OCI-LY3 (cell line): ENCODE results near the gene DEFB116.

Experiments
- H2AFZ ChIP-seq: fragments of 200-600, 300-600 bp; shearing (Covaris generic); 2 replicates; pipeline ENCODE4 v1.6.0; 2014; ENCODE audit warnings: antibody characterized with exemption, low read depth, low read length
- H3K27ac ChIP-seq: fragments of 200-600, 300-600 bp; sonication (generic); 2 replicates; pipeline ENCODE4 v1.5.1; 2014; ENCODE audit warnings: mild to moderate bottlenecking, low read length, moderate library complexity, mixed read lengths
- H3K27me3 ChIP-seq: fragments of 200-600, 300-600 bp; sonication (generic); 2 replicates; pipeline ENCODE4 v1.6.1; 2014; ENCODE audit warnings: low read depth, low read length, mixed read lengths
- H3K36me3 ChIP-seq: fragments of 200-600, 300-600 bp; sonication (generic); replicated peaks from 2 replicates; pipeline ENCODE3; 2014; ENCODE audit warnings: low read depth, low read length, mixed read lengths
- H3K4me1 ChIP-seq: fragments of 300-600, 200-600 bp; sonication (generic); 2 replicates; pipeline ENCODE4 v1.6.1; 2014; ENCODE audit warnings: low read length, mixed read lengths
- H3K4me2 ChIP-seq: fragments of 200-600, 300-600 bp; sonication (generic); 2 replicates; pipeline ENCODE4 v1.6.1; 2014; ENCODE audit warnings: low read length, mixed read lengths
- H3K4me3 ChIP-seq: fragments of 300-600, 200-600 bp; sonication (generic); 2 replicates; pipeline ENCODE4 v1.5.1; 2014; ENCODE audit warnings: antibody characterized with exemption, mild to moderate bottlenecking, low read length, moderate library complexity
- H3K79me2 ChIP-seq: fragments of 300-600, 200-600 bp; shearing (Covaris generic); 2 replicates; pipeline ENCODE4 v1.6.1; 2014; ENCODE audit warnings: mild to moderate bottlenecking, low read length, mixed read lengths
- H3K9ac ChIP-seq: fragments of 300-600, 200-600 bp; shearing (Covaris generic); 2 replicates; pipeline ENCODE4 v1.6.0; 2014; ENCODE audit warnings: mild to moderate bottlenecking, low read length, moderate library complexity
- H3K9me3 ChIP-seq: fragments of 200-600, 300-600 bp; shearing (Covaris generic); 2 replicates; pipeline ENCODE4 v1.6.1; 2014; ENCODE audit warnings: low read length, mixed read lengths; ENCODE audit not compliant: insufficient read depth
- H4K20me1 ChIP-seq: fragments of 200-600, 300-600 bp; sonication (generic); 2 replicates; pipeline ENCODE4 v1.6.1; 2016; ENCODE audit warnings: low read length, mixed read lengths; ENCODE audit not compliant: insufficient read depth
- CTCF ChIP-seq: fragments of 200-600, 300-600 bp; sonication (generic); IDR thresholded peaks from 2 replicates; pipeline ENCODE4 v1.5.1; 2014; ENCODE audit warnings: antibody characterized with exemption, low read length, low read depth
- EZH2phosphoT487 ChIP-seq: fragments of 200-600 bp; shearing (Covaris generic); IDR thresholded peaks from 2 replicates; pipeline ENCODE4 v1.6.1; 2018; ENCODE audit warnings: antibody characterized with exemption, mixed run types, low read depth

Gene DEFB116

GRCh38 chr20:31308535-31309162 lies at the start of gene DEFB116:
TSS of gene DEFB116 (minus strand) at chr20:31308585. CDS start at chr20:31308585, 0 bp downstream.
- Histone ChIP-seq H3K4me1 (no peaks in the 10 kb centered on the region), H3K27ac (no peak within 1 kb of the TSS), H3K36me3 (no peaks in the 10 kb centered on the region), H3K4me2 (no peak within 1 kb of the TSS), H3K9ac (no peak within 1 kb of the TSS), H3K4me3 (no peak within 1 kb of the TSS), H3K9me3 (peaks cover 4% of the 10 kb centered on the region), H3K27me3 (no peaks in the 10 kb centered on the region), H3K79me2 (no peaks in the 10 kb centered on the region), H4K20me1 (no peaks in the 10 kb centered on the region), H2AFZ (no peak within 1 kb of the TSS)
- TF ChIP-seq CTCF (no peak), EZH2phosphoT487 (no peak)

- TF ChIP-seq CTCF = no peak
- no peak for TF ChIP-seq EZH2phosphoT487
Observed at GRCh38 chr20:31355981-31356380, 47.6 kb upstream of the DEFB116 start.

GRCh38 chr20:31341470-31341869 lies 33.1 kb upstream of the DEFB116 start:
- Histone ChIP-seq H3K36me3 (no peaks in the 10 kb centered on the region), H2AFZ (no peak overlapping the region), H3K9me3 (no peaks in the 10 kb centered on the region; the same call in 1 of the 2 replicates), H4K20me1 (no peaks in the 10 kb centered on the region), H3K4me3 (no peak overlapping the region), H3K79me2 (no peaks in the 10 kb centered on the region), H3K9ac (no peak overlapping the region), H3K4me1 (no peaks in the 10 kb centered on the region), H3K27ac (no peak overlapping the region), H3K4me2 (no peak overlapping the region), H3K27me3 (peaks cover 2% of the 10 kb centered on the region; the same call in 1 of the 2 replicates)
- TF ChIP-seq CTCF (no peak), EZH2phosphoT487 (no peak)

More at GRCh38 chr20:31355981-31356380, 47.6 kb upstream of the DEFB116 start:
- Histone ChIP-seq H3K4me1 (no peaks in the 10 kb centered on the region), H3K9ac (no peak overlapping the region), H3K4me3 (no peak overlapping the region), H2AFZ (no peak overlapping the region), H3K9me3 (no peaks in the 10 kb centered on the region), H3K79me2 (no peaks in the 10 kb centered on the region), H3K36me3 (no peaks in the 10 kb centered on the region), H3K4me2 (no peak overlapping the region), H3K27me3 (no peaks in the 10 kb centered on the region; the same call in 1 of the 2 replicates), H4K20me1 (no peaks in the 10 kb centered on the region), H3K27ac (no peak overlapping the region)

GRCh38 chr20:31330893-31331292 lies 22.5 kb upstream of the DEFB116 start:
- H3K9ac ChIP-seq = no peak overlapping the region
- H3K9me3 ChIP-seq = no peaks in the 10 kb centered on the region
- H3K36me3 ChIP-seq = no peaks in the 10 kb centered on the region

More at GRCh38 chr20:31330893-31331292, 22.5 kb upstream of the DEFB116 start:
- Histone ChIP-seq H3K4me2 (no peak overlapping the region), H4K20me1 (no peaks in the 10 kb centered on the region), H2AFZ (no peak overlapping the region), H3K4me1 (no peaks in the 10 kb centered on the region), H3K79me2 (no peaks in the 10 kb centered on the region), H3K4me3 (no peak overlapping the region), H3K27me3 (no peaks in the 10 kb centered on the region), H3K27ac (no peak overlapping the region)
- TF ChIP-seq EZH2phosphoT487 = no peak
